ENCODE results near the gene HTR1E.
A peak's percentile ranks its signal among the peaks of the same experiment; 100 is the strongest.
"Not testable (repeated sequence)": the region's sequence is repeated elsewhere in the genome, so short reads cannot be mapped to it uniquely, and the experiment has no call there.

Gene HTR1E, protein sequence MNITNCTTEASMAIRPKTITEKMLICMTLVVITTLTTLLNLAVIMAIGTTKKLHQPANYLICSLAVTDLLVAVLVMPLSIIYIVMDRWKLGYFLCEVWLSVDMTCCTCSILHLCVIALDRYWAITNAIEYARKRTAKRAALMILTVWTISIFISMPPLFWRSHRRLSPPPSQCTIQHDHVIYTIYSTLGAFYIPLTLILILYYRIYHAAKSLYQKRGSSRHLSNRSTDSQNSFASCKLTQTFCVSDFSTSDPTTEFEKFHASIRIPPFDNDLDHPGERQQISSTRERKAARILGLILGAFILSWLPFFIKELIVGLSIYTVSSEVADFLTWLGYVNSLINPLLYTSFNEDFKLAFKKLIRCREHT

GRCh38 chr6:86937219-86938079 lies at the start of gene HTR1E:
Gene HTR1E (plus strand): TSS chr6:86937528. CDS start chr6:87015335, 77,807 bp downstream.
- DNase-seq (ENCODE audit: low read depth in 2 of 2), result peak in 1 of 2 donors; percentile 5

DNA sequence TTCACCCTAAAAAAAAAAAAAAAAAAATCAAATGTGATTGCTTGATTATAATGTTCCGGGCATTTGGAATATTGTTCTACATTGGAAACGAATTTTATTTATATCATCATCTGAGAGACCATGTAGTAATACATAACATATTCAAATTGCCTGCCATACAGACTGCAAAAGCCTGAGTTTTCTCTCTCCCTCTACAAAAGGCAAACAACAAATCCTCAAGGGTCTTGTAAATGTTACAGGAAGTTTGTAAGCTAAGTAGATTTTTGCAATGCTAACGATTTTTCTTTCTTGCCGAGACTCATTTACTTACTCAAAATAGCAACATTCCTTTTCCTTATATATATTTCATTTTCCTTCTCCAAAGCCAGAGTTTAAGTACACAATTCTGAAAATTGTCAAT lies 49.0 kb upstream of the HTR1E start:
- DNase-seq (ENCODE audit: low read depth in 2 of 2), result no peak

GRCh38 chr6:86897265-86897664 lies 40.1 kb upstream of the HTR1E start:
- not testable (repeated sequence) for DNase-seq (ENCODE audit: low read depth in 2 of 2)

DNA sequence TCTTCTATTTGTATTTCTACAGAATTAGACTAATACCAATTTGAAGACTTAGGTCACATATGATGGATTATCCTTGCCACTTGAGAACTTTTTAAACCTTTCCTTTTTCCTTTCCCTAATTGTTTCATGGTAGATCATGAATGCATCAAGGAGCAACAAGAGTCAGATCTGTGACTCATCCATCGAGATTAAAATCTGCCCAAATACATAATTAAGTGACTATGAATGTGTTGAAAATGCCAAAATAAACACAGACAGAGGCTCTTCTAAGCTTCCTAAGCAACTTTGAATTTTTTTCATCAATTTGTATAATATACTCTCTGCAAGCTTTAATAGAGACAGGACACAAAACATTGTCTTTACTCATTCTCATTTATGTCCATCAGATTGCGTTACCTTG lies 23.5 kb upstream of the HTR1E start:
- no peak for DNase-seq (ENCODE audit: low read depth in 2 of 2)

- no peak for DNase-seq (ENCODE audit: low read depth in 2 of 2)
Measured at GRCh38 chr6:86916393-86916792, 20.9 kb upstream of the HTR1E start.

DNA sequence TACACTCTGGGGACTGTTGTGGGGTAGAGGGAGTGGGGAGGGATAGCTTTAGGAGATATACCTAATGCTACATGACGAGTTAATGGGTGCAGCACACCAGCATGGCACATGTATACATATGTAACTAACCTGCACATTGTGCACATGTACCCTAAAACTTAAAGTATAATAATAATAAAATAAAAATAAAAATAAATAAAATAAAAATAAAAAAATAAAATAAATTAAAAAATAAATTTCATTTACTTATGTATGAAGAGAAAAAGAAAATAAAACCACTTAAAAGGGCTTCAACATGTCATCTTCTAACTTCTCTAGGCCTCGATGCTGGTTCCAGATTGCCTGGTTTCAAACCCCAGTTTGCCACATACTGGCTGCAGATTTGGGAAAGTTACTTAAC lies 10.2 kb upstream of the HTR1E start:
- DNase-seq (ENCODE audit: low read depth in 2 of 2), result not testable (repeated sequence)

- DNase-seq (ENCODE audit: low read depth in 2 of 2), result not testable (repeated sequence)
Measured at GRCh38 chr6:86927859-86928258, 9.5 kb upstream of the HTR1E start.

- no peak for DNase-seq (ENCODE audit: low read depth in 2 of 2)
Measured at GRCh38 chr6:86934365-86934764, 3.0 kb upstream of the HTR1E start.

- no peak for DNase-seq (ENCODE audit: low read depth in 2 of 2)
Measured at GRCh38 chr6:86936834-86937218, 502 bp upstream of the HTR1E start.

- no peak for DNase-seq (ENCODE audit: low read depth in 2 of 2)
Measured at GRCh38 chr6:86938814-86939213, 1.5 kb downstream of the HTR1E start.

DNA sequence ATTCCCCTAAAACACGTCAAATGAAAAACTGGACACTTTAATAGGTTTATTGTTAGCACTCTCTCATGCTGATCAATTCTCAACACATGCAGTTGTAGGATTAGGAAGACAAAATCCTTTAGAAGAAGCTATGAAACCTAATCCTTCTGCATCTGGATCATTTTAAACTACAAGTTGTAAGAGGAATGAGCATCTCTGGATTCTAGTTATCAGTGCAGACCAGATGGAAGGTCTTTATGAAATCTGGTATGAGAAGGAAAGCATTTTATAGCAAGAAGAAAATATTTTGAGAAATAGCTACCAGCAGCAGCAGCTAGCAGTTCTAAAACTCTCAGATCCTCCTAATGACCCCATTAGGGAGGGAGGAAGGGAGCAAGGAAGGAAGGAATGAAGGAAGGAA lies 4.1 kb downstream of the HTR1E start:
- DNase-seq (ENCODE audit: low read depth in 2 of 2), result no peak

DNA sequence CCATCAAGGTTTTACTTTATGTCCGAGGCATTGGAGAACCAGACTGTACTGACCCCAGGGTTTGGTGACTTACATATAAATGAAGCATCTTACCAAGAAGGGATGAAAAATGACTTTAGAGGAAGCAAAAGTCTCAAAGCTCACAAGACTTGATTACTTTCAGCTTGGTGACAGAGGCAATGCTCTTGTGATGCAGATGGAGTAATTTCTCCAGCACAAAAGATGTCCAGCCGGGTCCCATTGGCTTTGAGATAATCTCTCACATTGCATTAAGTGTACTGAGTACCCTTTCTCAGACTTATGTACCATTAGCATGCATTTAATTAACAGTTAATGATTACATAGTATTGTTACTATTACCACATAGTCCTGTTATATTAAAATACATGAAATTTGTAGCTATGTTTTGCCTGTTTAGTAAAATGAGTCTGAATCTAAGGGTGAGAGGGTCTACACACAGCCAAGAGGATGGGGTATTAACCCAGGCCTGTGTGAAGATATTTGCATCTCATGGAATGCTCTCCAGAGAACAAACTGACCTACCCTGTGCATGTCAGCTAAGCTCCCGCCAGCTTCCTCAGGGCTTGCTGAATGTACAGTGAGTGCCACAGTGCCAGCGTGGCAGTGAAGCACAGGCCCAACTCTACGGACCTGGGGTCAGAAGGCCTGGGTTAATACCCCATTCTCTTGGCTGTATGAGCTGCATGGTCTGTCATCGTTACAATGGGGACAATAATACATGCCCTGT lies 5.6 kb downstream of the HTR1E start:
- no peak for DNase-seq (ENCODE audit: low read depth in 2 of 2)

GRCh38 chr6:86943819-86944407 lies 6.6 kb downstream of the HTR1E start:
- DNase-seq (ENCODE audit: low read depth in 2 of 2), result no peak

- DNase-seq (ENCODE audit: low read depth in 2 of 2), result no peak
Measured at GRCh38 chr6:86949771-86950170, 12.4 kb downstream of the HTR1E start.

- no peak for DNase-seq (ENCODE audit: low read depth in 2 of 2)
Measured at GRCh38 chr6:86952991-86953390, 15.7 kb downstream of the HTR1E start.

- DNase-seq (ENCODE audit: low read depth in 2 of 2), result no peak
Measured at GRCh38 chr6:86959656-86960055, 22.3 kb downstream of the HTR1E start.

- no peak for DNase-seq (ENCODE audit: low read depth in 2 of 2)
Measured at GRCh38 chr6:86961455-86962200, 24.3 kb downstream of the HTR1E start.

GRCh38 chr6:86963352-86963751 lies 26.0 kb downstream of the HTR1E start:
- no peak for DNase-seq (ENCODE audit: low read depth in 2 of 2)

- no peak for DNase-seq (ENCODE audit: low read depth in 2 of 2)
Measured at GRCh38 chr6:86964029-86964579, 26.8 kb downstream of the HTR1E start.

DNA sequence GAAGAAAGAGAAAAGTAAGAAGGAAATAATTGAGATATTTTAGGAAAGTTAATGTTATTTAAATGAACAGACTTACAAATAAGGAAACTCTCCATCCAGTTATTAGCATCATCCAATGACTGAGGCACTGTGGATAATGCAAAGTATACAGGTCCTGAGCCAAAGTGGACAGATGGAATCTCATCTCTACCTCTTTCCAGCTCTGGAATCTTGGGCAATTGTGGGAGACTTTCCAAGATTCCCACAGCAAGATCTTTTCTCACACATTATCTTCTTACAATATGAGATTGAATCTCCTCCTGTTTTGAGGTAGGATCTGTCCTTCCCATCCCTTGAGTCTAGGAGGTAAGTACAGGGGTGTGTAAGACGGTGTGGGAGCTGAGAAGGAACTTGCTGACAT lies 28.9 kb downstream of the HTR1E start:
- no peak for DNase-seq (ENCODE audit: low read depth in 2 of 2)

DNA sequence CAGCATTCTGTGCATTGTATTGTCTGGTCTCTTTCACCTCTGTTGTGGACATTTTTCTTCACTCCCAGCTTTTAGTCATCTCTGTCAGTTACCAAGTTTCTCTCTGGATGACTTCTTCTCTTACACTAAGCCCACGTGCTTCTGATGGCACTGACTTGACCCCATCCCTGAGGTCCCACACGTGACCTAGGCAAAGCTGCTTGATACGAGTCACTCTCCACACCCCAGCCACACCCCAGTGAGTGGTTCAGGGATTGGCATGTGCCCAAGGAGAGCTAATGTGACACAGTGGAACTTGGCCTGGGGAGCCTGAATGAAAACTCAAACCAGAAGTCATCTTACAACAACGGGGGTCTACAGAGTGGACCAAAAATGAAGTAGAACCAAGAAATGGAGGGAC lies 32.2 kb downstream of the HTR1E start:
- DNase-seq (ENCODE audit: low read depth in 2 of 2), result no peak
